HFF-Myc (cell line): ENCODE measurements around the gene MCF2L2.
A peak's percentile ranks its signal among the peaks of the same experiment; 100 is the strongest.

Experiments
- DNase-seq: peaks from one replicate; pipeline ENCODE4 v3.0.0-alpha.2; 2011; ENCODE audit warnings: low read depth; ENCODE audit errors: extremely low read depth
- H3K4me3 ChIP-seq: replicated peaks from 2 replicates; pipeline ENCODE4 v1.5.1; 2011; ENCODE audit warnings: low read depth, mild to moderate bottlenecking, control low read depth, low read length
- TF ChIP-seq, protein P1 (sequence below): IDR thresholded peaks from 2 replicates; pipeline ENCODE4 v1.5.1; 2012; ENCODE audit warnings: mild to moderate bottlenecking, low read depth, low read length, control low read depth; ENCODE audit errors: missing control alignments

MCF2L2 gene

DNA sequence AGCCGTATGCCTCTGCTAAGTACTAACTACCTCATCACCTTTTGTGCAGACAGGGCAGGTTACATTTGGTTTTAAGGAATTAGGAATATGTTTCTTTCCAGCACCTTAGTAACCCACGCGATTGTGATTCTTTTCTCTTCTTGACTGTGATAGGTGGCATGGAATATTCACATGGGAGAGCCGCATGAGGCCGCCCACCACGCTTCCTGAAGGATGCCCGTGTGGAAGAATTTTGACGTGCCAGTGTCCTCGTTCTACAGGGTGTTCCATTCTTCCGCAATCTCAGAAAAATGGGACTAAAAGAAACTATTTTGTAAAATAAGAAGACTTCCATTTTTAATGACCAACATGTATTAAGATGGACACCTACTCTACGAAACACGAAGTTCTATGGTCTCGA, 159.1 kb downstream of the MCF2L2 start:
- no peak overlapping the region for H3K4me3 ChIP-seq
- DNase-seq = no peak
- TF ChIP-seq, protein P1, sequence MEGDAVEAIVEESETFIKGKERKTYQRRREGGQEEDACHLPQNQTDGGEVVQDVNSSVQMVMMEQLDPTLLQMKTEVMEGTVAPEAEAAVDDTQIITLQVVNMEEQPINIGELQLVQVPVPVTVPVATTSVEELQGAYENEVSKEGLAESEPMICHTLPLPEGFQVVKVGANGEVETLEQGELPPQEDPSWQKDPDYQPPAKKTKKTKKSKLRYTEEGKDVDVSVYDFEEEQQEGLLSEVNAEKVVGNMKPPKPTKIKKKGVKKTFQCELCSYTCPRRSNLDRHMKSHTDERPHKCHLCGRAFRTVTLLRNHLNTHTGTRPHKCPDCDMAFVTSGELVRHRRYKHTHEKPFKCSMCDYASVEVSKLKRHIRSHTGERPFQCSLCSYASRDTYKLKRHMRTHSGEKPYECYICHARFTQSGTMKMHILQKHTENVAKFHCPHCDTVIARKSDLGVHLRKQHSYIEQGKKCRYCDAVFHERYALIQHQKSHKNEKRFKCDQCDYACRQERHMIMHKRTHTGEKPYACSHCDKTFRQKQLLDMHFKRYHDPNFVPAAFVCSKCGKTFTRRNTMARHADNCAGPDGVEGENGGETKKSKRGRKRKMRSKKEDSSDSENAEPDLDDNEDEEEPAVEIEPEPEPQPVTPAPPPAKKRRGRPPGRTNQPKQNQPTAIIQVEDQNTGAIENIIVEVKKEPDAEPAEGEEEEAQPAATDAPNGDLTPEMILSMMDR = no peak

DNA sequence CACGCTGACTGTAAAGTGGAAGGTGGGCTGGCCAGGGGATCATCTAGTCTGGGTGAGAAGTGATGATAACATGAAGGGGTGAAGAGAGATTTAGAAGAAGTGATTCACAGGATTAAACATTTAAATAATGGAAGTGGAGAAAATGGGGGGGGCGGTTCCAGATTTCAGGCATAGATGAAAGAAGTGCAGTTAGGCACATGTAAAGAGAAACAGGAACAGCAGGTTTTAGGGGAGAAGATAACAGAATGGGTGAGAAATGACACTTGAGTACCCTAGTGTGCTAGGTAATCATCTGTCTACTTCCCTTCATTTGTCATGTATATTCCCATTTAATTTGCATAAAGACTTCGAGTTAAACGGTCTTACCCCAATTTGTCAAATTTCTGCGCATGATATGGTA, 160.1 kb downstream of the MCF2L2 start:
- H3K4me3 ChIP-seq = no peak overlapping the region
- TF ChIP-seq, protein P1 = no peak

DNA sequence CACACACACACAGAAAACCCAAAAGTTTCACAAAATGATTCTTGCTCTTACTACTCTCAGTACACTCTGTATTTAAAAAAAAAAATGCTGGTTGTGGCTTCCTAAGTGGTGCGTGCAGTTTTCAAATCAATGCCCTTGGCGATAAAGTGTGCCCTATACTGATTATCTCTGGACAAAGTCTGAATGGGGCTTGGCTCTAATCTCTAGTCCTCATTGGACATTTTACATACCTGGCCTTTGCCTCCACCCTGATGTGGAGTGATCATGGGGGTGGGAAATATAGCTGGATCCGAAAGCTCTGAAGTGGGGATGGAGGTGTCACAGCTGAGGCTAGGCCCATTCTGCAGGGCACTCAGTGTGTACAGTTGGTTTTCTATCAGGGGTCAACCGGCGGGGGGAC, 161.3 kb downstream of the MCF2L2 start:
- no peak overlapping the region for H3K4me3 ChIP-seq
- TF ChIP-seq, protein P1 = no peak
- DNase-seq = no peak

More for the DNA sequence above, 160.1 kb downstream of the MCF2L2 start:
- no peak for DNase-seq

DNA sequence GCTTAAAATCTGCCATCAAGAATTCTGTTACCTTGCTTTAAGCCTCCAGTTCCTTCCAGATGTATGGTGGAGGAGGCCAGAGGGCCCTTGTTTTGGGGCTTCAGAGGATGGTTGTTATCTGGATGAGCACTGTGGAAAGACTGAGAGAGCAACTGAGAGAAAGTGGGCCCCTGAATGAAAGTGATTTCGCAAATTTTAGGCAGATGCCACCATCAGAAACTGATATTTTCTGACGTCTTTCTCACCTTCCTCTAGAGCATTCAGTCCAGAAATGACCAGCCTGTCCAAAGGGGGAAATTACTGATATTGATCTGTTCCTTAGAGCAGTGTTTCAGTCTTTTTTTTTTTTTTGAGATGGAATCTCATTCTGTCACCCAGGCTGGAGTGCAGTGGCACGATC, 162.0 kb downstream of the MCF2L2 start:
- H3K4me3 ChIP-seq = no peak overlapping the region
- TF ChIP-seq, protein P1 = no peak
- DNase-seq = no peak

DNA sequence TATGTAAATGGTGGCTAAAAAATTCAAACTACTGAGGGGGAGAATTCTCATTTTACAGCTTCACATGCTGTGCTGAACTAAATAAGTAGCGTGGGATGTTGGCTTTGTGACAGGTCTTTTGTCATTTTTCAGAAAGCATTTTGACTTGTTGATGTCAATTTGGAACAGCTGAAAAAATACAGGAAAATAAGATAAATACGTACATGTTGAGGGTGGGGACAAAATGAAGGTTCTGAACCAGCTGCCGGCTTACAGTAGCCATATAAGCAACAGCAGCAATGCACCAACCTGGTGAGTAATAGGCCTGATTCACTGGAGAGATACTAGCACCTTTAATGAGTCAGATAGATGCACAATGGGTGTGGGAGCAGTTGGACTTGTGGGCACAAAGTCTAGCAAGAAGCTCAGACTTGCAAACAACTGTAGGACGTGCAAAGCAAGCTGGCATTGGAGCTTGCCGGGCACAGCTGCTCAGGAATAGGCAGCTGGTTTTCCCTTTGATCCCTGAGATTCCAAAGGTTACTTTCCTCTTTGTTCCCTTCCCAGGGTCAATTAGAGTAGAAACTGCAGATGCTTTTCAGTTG, 162.5 kb downstream of the MCF2L2 start:
- peak; percentile 27 for DNase-seq
- TF ChIP-seq, protein P1 = no peak
- no peak overlapping the region for H3K4me3 ChIP-seq

DNA sequence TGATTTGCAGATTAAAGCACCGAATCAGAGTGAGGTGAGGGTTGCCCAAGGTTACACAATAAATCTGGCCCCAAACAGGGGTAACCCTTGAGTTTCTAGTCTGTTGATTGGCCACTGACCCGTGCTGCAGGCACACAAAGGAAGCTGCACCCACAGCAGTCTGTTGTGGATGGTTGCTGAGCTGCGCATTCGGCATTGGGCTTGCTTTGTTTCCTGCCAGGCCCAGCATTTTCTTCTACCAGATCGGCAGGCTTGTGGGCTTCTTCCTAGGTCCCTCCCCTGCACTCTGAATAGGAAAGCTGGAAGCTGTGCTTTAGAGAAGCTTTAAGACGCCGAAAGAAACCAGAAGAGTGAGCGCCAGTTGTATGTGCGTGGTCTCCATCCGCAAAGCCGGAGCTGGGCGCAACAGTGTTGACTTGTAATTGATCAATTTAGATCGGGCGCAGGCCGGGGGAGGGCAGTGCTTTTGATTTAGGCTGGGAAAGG, 163.2 kb downstream of the MCF2L2 start:
- TF ChIP-seq, protein P1 = no peak
- no peak overlapping the region for H3K4me3 ChIP-seq
- no peak for DNase-seq

DNA sequence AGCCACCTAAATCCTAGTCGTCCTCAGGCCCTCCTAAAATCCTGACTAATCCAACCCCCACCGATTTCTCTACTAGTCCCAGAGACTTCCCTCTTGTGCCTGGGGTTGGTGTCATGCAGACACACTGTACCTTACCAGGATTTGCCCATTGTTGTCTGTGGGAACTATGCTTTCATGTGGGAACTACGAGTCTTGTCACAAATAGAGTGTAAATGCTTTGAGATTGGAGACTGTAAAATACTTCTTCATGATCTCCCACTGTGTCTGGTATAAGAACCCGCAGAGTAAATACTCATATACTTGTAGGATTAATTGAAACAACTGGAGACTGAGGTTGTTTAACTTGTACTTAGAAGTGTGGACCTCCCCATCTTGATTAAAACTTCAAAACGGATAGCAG, 164.2 kb downstream of the MCF2L2 start:
- DNase-seq = no peak
- TF ChIP-seq, protein P1 = no peak
- no peak overlapping the region for H3K4me3 ChIP-seq
